Kidney (tissue), 14 donors: ENCODE measurements around the gene SRA1. TPM values are rescaled to one million over a fixed set of nuclear protein-coding genes. Genes with fewer than 3 reads are reported as not detected.

ENCODE experiments used
- DNase-seq, 5 donors: peaks; one replicate each; pipeline ENCODE4 v3.0.0-alpha.2; 2013 to 2020
- FAIRE-seq: peaks from 2 replicates; lab custom pipeline; 2012; peaks lifted over from hg19 to GRCh38; lab: Jason Lieb, UNC
- H3K27ac ChIP-seq, 2 donors: one replicate each; pipeline ENCODE4 v1.7.0; 2013; ENCODE audit warnings: low read depth in 2 of 2, low read length in 2 of 2, inconsistent platforms in 1 of 2
- H3K27me3 ChIP-seq: one replicate; pipeline ENCODE4 v1.7.1; 2013; ENCODE audit warnings: low read length, inconsistent platforms; ENCODE audit not compliant: control insufficient read depth, insufficient read depth
- H3K36me3 ChIP-seq, 3 donors: one replicate each; pipeline versions ENCODE4 v1.7.0 to v1.7.1; 2013; ENCODE audit warnings: low read length in 3 of 3, control low read depth in 1 of 3, inconsistent platforms in 1 of 3; ENCODE audit not compliant: insufficient read depth in 3 of 3, control insufficient read depth in 2 of 3
- H3K4me1 ChIP-seq, 3 donors: one replicate each; pipeline versions ENCODE4 v1.7.0 to v1.7.1; 2013; ENCODE audit warnings: low read length in 3 of 3, inconsistent platforms in 1 of 3, low read depth in 1 of 3; ENCODE audit not compliant: control insufficient read depth in 2 of 3, insufficient read depth in 2 of 3
- H3K4me3 ChIP-seq, 3 donors: one replicate each; pipeline versions ENCODE4 v1.7.0 to v1.8.1; 2013; ENCODE audit warnings: low read length in 3 of 3, control low read depth in 1 of 3, inconsistent platforms in 1 of 3
- H3K9ac ChIP-seq, 3 donors: one replicate each; pipeline versions ENCODE4 v1.7.0 to v1.7.1; 2013; ENCODE audit warnings: low read length in 3 of 3, control low read depth in 1 of 3, inconsistent platforms in 1 of 3
- H3K9me3 ChIP-seq, 3 donors: one replicate each; pipeline versions ENCODE4 v1.7.0 to v1.7.1; 2013; ENCODE audit warnings: low read length in 3 of 3, control low read depth in 1 of 3, inconsistent platforms in 1 of 3; ENCODE audit not compliant: control insufficient read depth in 2 of 3, insufficient read depth in 1 of 3
- CTCF ChIP-seq: IDR thresholded peaks from 3 replicates; pipeline ENCODE4 v1.5.1; 2012; ENCODE audit warnings: mild to moderate bottlenecking, moderate library complexity, borderline replicate concordance; ENCODE audit not compliant: insufficient read depth; ENCODE audit errors: extremely low read depth
- intact Hi-C: fragments of 100-400 bp; cut with DNase I; formaldehyde crosslinking; loops from one replicate; pipeline ENCODE4 v1.11.1; 2022
- polyA plus RNA-seq: library from polyadenylated mRNA; stranded (reverse); fragments of 350-450 nt; fragmentation: Illumina TruSeq; extraction: RNeasy Lipid Tissue Mini Kit (QIAGEN cat#74804); gene quantifications from one replicate; pipeline ENCODE4 v1.2.3, GENCODE V29; 2014; ENCODE audit warnings: low read depth, low replicate concordance; ENCODE audit not compliant: insufficient read depth
- total RNA-seq: library from RNA; stranded (reverse); fragmentation: NEBNext Ultra II Directional; extraction: Animal tissue kit (Norgen Biotek cat#: 25700); gene quantifications from one replicate; pipeline ENCODE4 v1.2.1, GENCODE V29; 2021
- donor health status: control.
- donor health status: control.
- donor health status: control.
- donor health status: control.
- donor health status: control.
- donor health status: DM: yes; HTN: yes; CAD: no.
- donor health status: Normal renal cell carcinoma (clear cell type).

The SRA1 gene
- total and polyA plus RNA-seq, 2 donors from 2014 or later: 31.3 to 52.4 TPM

- H3K9ac ChIP-seq: peak overlapping the region in 1 of 3 donors; percentile 43
- H3K27ac ChIP-seq: no peak overlapping the region
- no peaks in the 10 kb centered on the region for H3K27me3 ChIP-seq
- H3K9me3 ChIP-seq: no peaks in the 10 kb centered on the region
- DNase-seq (no peak), FAIRE-seq (no peak)
- no peak for TF ChIP-seq CTCF
- intact Hi-C loops: no loop called here
- peak overlapping the region in 2 of 3 donors; percentile 74 to 81 for H3K4me3 ChIP-seq
- H3K36me3 ChIP-seq: peaks cover 2 to 10% (median 5%) of the 10 kb centered on the region in 3 donors
- H3K4me1 ChIP-seq: peaks cover 0 to 17% (median 10%) of the 10 kb centered on the region in 3 donors
These were observed 1.4 kb downstream of the SRA1 start for GRCh38 chr5:140555747-140556312.

GRCh38 chr5:140554454-140554853 lies 2.8 kb downstream of the SRA1 start:
- Histone ChIP-seq H3K4me1 (peaks cover 0 to 27% (median 17%) of the 10 kb centered on the region in 3 donors), H3K4me3 (no peak overlapping the region), H3K9ac (no peak overlapping the region), H3K27ac (no peak overlapping the region), H3K9me3 (no peaks in the 10 kb centered on the region), H3K27me3 (no peaks in the 10 kb centered on the region), H3K36me3 (peaks cover 2 to 22% (median 16%) of the 10 kb centered on the region in 3 donors)
- no peak for TF ChIP-seq CTCF
- DNase-seq (no peak), FAIRE-seq (no peak)
- intact Hi-C loops: no loop called here

- FAIRE-seq: no peak
- Histone ChIP-seq H3K4me1 (peaks cover 0 to 35% (median 24%) of the 10 kb centered on the region in 3 donors), H3K4me3 (no peak overlapping the region), H3K36me3 (peaks cover 2 to 22% (median 18%) of the 10 kb centered on the region in 3 donors), H3K9ac (no peak overlapping the region), H3K9me3 (no peaks in the 10 kb centered on the region), H3K27me3 (no peaks in the 10 kb centered on the region), H3K27ac (no peak overlapping the region)
- intact Hi-C loops: no loop called here
- no peak for TF ChIP-seq CTCF
- DNase-seq: no peak
These were observed 3.6 kb downstream of the SRA1 start for GRCh38 chr5:140553657-140554056.
